ENCODE results near the gene CHN1.

CHN1 gene

DNA sequence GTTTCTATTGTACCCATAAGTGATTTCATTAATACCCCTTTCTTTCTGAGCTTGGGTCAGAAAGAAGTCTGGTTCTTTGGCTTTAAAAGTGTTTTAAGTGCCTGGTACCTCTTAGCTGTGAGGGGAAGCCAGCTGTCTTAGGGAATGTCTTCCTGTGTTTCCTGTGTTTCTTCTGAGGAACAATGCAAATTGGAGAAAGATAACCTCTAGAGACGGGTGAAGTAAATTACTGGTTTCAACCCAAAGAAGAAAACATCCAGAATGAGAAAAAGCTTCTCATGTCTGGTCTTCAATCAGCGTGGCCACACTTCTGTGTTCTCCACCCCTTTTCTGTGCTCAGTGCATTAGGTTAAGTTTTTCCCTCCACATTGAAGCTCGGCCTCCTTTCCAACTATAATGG is 10.2 kb upstream of the CHN1 start:
- no peak overlapping the region for H3K4me3 ChIP-seq (ENCODE audit: control insufficient read depth, low read depth, low read length)
- TF ChIP-seq, protein P1, sequence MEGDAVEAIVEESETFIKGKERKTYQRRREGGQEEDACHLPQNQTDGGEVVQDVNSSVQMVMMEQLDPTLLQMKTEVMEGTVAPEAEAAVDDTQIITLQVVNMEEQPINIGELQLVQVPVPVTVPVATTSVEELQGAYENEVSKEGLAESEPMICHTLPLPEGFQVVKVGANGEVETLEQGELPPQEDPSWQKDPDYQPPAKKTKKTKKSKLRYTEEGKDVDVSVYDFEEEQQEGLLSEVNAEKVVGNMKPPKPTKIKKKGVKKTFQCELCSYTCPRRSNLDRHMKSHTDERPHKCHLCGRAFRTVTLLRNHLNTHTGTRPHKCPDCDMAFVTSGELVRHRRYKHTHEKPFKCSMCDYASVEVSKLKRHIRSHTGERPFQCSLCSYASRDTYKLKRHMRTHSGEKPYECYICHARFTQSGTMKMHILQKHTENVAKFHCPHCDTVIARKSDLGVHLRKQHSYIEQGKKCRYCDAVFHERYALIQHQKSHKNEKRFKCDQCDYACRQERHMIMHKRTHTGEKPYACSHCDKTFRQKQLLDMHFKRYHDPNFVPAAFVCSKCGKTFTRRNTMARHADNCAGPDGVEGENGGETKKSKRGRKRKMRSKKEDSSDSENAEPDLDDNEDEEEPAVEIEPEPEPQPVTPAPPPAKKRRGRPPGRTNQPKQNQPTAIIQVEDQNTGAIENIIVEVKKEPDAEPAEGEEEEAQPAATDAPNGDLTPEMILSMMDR (conservative IDR thresholded peaks at IDR 0.05; ENCODE audit: control insufficient read depth, insufficient read depth, low read depth, low read length): no peak
- DNase-seq (ENCODE audit: low read depth): no peak

DNA sequence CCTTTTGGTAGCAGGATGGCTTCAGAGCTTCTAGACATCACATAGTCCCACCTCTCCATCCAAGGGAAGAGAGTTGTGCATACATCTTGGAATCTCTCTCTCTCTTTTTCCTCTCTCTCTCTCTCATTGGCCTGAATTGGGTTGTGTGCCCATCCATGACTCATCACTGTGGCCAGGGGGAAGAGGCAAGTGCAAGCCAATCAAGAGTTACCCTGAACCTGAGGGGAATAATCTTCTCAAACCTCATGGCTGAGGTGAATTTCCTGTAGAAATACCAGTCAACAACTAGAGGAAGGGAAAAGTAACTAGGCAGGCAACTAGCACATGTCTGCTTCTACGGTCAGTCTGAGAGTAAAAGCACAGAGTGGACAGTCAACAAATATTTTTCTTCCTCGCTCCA is 7.3 kb upstream of the CHN1 start:
- no peak overlapping the region for H3K4me3 ChIP-seq (ENCODE audit: control insufficient read depth, low read depth, low read length)
- DNase-seq (ENCODE audit: low read depth): no peak
- TF ChIP-seq, protein P1 (conservative IDR thresholded peaks at IDR 0.05; ENCODE audit: control insufficient read depth, insufficient read depth, low read depth, low read length): no peak

DNA sequence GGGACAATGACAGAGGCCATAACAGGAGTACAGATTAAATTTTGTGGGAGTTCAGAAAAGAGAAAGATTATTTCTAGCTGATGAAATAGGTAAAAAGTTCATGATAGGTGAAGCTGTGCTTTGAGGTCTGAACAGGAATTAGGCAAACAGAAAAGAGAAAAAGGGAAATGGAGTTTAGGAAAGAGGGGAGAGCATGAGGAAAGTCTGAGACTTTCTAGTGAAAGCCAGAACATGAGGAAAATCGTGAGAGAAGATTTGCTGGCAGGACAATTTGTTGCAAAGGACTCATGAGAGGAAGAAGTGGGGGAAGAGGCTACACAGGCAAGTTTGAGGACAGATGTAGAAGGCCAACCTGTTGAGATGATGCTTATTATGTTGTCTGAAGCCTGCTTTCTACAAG is 6.3 kb upstream of the CHN1 start:
- TF ChIP-seq, protein P1 (conservative IDR thresholded peaks at IDR 0.05; ENCODE audit: control insufficient read depth, insufficient read depth, low read depth, low read length): no peak
- no peak for DNase-seq (ENCODE audit: low read depth)

DNA sequence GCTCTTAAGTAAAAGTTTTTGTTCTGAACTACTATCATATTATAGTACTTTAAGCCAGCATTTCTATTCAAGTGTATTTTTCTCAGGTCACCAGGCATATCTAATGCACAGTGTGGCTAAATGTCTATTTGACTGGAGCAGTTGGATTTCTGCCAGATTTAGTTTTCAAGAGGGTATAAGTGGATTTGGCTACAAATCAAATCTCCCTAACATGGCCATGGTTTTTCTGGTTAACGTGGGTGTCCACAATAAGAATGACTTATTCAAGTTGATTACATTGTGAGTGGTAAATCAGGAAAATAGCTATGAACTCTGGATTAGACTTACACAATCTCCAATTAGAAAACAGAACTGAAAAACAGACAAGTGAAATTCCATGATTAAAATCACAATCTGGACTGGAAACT is 5.7 kb upstream of the CHN1 start:
- TF ChIP-seq, protein P1 (conservative IDR thresholded peaks at IDR 0.05; ENCODE audit: control insufficient read depth, insufficient read depth, low read depth, low read length): no peak
- no peak for DNase-seq (ENCODE audit: low read depth)

More for the DNA sequence above, 6.3 kb upstream of the CHN1 start:
- H3K4me3 ChIP-seq (ENCODE audit: control insufficient read depth, low read depth, low read length): no peak overlapping the region

DNA sequence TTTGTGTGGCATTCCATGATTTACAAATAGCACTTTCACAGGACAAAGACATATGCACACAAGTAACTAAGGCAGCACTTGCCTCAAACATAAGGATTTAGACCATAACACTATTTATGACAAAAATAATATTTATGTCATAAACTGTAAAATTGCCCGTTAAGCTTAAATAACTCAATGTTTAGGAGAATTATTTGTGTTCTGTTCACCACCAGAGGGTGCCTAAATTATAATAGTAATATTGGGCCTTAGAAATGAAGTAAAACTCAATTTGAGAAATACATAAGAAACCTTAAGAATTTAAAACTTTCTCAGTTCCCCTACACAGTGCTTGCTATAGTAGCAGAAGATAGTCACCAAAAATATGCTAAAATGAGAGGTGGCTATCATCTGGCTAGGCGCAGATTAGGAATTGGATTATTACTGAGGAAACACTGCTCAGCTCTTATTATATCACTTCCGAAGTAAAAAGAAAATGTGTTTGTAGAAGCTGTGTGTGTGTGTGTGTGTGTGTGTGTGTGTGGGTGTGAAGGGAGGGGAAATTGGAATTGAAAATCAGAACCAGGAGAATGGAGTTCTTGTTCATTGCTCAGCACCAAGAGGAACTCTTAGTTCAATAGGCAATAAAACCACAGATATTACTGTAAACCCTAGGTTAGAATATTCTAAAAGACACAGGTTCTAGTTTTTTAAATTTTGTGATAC is 4.9 kb upstream of the CHN1 start:
- no peak for DNase-seq (ENCODE audit: low read depth)
- H3K4me3 ChIP-seq (ENCODE audit: control insufficient read depth, low read depth, low read length): no peak overlapping the region
- TF ChIP-seq, protein P1 (conservative IDR thresholded peaks at IDR 0.05; ENCODE audit: control insufficient read depth, insufficient read depth, low read depth, low read length): no peak

More for the DNA sequence above, 5.7 kb upstream of the CHN1 start:
- H3K4me3 ChIP-seq (ENCODE audit: control insufficient read depth, low read depth, low read length): no peak overlapping the region

DNA sequence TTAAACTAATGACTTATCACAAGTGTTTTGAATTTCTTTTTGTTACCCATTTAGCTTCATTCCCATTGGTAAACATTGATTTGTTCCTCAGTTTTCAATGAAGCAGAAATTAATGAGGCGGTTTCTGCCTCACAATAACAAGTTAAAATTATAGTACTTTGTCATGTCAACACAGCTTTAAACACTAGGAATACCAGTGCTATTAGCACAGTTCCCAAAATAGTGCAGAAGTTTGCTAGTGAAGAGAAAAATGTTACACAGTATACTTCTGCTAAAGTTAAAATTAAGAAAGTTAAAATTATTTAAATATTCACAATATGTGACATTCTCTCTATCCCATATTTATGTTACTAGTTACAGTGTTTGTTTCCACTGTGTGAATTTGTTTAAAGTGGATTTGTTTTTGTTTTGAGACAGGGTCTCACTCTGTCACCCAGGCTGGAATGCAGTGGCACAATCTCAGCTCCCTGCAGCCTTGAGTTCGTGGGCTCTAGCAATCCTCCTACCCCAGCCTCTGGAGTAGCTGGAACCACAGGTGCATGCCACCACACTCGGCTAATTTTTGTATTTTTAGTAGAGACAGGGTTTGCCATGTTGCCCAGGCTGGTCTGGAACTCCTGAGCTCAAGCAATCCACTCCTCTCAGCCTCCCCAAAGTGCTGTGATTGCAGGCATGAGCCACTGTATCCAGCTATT is 3.8 kb upstream of the CHN1 start:
- DNase-seq (ENCODE audit: low read depth): no peak
- H3K4me3 ChIP-seq (ENCODE audit: control insufficient read depth, low read depth, low read length): no peak overlapping the region
- TF ChIP-seq, protein P1 (conservative IDR thresholded peaks at IDR 0.05; ENCODE audit: control insufficient read depth, insufficient read depth, low read depth, low read length): no peak
